Effector CD4-positive, alpha-beta T cell (primary cell): ENCODE results near the gene ELL3. TPM values are rescaled to one million over a fixed set of nuclear protein-coding genes. Genes with fewer than 3 reads are reported as not detected.
"Not testable (repeated sequence)": the region's sequence is repeated elsewhere in the genome, so short reads cannot be mapped to it uniquely, and the experiment has no call there.

ENCODE experiments used
- DNase-seq: peaks from one replicate; pipeline ENCODE4 v3.0.0-alpha.2; 2020
- total RNA-seq: gene quantifications from one replicate; lab custom pipeline; 2026; lab: John Stamatoyannopoulos, UW

The ELL3 gene, protein sequence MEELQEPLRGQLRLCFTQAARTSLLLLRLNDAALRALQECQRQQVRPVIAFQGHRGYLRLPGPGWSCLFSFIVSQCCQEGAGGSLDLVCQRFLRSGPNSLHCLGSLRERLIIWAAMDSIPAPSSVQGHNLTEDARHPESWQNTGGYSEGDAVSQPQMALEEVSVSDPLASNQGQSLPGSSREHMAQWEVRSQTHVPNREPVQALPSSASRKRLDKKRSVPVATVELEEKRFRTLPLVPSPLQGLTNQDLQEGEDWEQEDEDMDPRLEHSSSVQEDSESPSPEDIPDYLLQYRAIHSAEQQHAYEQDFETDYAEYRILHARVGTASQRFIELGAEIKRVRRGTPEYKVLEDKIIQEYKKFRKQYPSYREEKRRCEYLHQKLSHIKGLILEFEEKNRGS
- not detected for total RNA-seq

DNA sequence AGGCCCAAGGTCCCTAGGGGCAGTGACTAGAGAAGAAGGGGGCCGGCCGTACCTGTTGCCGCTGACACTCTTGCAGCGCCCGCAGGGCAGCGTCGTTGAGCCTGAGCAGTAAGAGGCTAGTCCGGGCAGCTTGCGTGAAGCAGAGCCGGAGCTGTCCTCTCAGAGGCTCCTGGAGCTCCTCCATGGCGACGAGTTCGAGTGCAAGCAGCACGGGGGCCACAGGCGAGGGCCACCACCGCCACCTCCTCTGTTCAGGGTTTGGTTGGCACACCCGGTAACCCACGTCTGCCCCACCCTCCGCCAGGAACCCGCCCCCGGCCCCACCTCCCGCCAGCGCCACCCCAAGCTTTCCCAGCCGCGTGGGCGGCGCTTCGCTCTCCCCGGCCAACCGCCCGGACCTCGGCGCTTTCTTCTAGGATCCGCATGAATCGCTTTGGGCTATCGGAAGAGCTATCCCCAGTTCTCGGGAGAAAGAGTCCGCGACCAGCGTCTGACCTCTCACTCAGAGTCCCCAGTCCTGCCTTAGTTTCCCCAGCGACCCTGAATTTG, at the start of gene ELL3:
Gene ELL3 (minus strand): TSS at position 249 of the 549 bp plus-strand sequence. CDS start 65 bp downstream, at position 184.
- DNase-seq = peak; percentile 66

DNA sequence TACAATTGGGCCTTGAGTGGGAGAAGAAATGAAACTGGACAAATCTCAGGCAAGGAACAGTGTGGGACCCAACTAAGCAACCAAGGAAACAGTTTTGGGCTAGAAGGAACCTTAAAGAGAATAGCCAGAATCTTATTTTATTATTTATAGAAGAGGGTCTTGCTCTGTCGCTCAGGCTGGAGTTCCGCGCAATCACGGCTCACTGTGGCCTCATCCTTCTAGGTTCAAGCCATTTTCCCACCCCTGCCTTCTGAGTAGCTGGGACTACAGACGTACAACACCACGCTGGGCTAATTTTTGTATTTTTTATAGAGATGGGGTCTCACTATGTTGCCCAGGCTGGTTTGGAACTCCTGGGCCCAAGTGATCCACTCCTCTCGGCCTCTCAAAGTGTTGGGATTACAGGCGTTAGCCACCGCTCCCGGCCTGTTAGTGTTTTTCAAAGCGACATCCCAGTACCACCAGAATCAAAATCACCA, 49.3 kb upstream of the ELL3 start:
- DNase-seq = no peak

DNA sequence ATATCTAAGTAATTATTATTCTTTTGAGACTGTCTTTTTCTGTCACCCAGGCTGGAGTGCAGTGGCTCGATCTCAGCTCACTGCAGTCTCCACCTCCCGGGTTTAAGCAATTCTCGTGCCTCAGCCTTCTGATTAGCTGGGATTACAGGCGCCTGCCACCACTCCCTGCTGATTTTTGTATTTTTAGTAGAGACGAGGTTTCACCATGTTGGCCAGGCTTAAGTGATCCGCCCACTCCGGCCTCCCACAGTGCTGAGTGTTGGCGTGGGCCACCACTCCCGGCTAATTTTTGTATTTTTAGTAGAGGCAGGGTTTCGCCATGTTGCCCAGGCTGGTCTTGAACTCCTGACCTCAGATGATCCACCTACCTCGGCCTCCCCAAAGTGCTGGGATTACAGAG, 48.5 kb upstream of the ELL3 start:
- DNase-seq = not testable (repeated sequence)

DNA sequence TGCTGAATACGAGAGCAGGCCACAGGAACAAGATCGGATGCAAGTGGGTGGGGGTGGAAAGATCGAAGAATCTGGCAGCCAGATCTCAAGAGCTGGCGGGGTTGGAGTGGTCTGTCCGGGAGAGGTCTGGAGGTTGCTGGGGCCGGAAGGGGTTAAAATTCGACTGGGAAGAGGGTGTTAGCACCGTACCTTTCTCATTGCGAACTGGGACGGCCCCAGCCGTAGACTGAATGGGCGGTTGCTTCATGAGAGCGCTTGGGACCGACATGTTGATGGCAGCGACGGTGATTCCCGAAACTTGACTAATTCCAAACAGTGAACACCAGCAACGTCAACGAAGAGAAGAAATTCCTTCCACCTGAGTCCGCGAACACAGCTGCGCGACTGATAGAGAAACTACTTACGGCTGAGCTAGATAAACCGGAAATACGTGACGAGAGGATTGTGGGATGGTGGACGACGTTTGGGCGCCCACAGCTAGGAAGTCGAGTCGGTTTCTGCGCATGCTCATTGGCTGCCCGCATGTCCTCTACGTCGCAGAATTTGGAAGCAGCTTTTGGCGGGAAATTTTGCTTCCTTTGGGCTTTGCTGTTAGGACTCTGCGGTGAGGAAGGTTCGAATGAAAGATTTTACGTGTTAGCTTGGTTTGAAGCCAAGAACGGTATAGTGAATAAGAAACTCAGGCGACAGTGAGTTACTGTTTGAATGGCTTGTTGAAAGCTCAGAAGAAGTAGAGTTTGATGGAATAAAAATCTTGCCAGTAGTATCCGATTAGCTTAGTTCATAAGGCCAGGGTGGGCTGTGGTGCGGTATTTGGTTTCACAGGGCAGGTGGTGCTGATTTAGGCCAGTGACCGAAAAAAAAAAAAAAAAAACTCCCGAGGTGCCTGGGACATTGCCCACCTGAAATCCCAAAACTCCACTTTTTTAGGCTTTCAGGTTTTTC, 47.8 kb upstream of the ELL3 start, which contains the start of gene MFAP1:
Gene MFAP1 (minus strand): TSS at position 389 of the 945 bp plus-strand sequence. CDS start 121 bp downstream, at position 268.
- DNase-seq = peak; percentile 90

DNA sequence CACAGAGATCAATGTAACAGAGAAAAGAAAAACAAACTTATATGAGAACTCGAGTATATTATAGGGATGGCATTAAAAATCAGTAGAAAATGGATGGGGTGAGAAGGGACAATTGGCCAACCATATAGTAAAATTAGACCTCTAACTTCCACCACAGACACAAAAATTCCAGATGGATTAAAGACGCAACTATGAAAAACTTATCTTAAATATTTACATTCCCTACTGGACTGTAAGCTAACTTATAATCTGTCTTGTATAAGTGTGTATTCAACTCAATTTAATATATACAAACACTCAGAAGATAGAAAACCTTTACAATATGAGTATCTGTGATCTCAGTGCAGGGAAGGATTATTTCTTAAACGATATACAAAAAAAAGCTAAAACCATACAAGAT, 44.7 kb upstream of the ELL3 start:
- no peak for DNase-seq

DNA sequence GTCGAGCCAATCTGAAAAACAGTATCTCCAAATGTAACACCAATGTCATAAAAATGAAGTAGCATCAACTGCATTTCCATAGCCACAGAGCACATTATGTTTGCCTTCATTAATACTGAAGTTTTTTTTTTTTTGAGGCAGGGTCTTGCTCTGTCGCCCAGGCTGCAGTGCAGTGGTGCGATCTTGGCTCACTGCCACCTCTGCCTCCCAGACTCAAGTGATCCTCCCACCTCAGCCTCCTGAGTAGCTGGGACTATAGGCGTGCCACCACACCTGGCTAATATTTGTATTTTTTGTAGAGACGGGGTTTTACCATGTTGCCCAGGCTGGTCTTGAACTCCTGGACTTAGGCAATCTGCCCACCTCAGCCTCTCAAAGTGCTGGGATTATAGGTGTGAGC, 38.3 kb upstream of the ELL3 start:
- not testable (repeated sequence) for DNase-seq

DNA sequence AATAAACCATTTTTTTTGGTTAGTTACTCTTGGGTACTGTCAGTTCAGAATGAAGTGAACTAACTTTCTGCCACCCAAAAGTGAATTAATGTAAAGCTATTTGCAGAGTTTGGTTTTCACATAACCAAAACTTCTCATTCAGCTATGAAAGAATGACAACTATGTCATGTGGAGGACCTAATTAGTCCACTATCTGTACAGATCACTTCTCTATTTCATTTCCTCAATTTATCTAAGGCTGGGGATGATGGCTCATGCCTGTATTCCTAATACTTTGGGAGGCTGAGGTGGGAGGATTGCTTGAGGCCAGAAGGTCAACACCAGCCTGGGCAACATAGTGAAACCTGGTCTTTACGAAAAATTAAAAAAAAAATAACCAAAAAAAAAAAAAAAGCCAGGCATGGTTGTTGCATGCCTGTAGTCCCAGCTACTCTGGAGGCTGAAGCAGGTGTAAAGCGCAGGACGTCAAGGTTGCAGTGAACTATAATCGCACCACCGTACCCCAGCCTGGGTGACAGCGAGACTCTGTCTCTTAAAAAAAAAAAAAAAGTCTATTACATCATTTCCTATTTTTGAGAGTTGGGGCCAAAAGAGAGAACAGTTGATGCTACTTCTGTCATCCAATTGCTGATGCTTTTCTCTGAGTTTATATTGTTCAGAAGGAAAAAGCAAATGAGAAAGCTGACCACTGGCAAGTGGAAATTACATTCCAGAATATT, 32.4 kb upstream of the ELL3 start:
- DNase-seq = no peak

DNA sequence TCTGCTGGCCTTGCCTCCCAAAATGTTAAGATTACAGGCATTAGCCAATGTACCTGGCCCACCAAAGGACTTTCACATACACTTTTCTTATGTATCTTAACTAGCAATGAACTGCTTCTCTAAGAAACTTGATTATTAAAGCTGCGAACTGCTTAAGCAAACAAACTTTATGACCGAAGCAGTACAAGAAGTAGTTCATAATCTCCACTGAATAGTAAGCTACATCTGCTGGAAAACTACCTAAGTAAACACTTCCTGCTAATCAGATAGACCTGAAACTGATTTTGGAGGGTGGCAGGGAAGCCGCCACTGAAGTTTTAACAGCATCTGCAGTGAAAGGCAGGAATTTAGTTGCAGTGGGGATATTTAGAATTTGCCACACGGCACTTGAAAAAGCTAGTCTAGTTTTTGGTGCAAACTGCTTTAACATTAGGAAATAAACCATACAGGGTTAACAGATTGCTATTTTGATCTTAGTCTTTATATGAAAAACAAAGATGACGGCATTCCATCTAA, 31.7 kb upstream of the ELL3 start:
- DNase-seq = no peak

DNA sequence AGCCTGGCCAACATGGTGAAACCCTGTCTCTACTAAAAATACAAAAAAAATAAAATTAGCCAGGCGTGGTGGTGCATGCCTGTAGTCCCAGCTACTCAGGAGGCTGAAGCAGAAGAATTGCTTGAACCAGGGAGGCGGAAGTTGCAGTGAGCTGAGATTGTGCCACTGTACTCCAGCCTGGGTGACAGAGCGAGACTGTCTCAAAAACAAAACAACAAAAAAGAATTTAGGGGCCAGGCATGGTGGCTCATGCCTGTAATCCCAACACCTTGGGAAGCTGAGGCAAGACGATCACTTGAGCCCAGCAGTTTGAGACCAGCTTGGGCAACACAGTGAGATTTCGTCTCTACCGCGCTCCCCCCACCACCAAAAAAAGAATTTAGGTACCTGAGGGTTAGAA, 25.9 kb upstream of the ELL3 start:
- not testable (repeated sequence) for DNase-seq

DNA sequence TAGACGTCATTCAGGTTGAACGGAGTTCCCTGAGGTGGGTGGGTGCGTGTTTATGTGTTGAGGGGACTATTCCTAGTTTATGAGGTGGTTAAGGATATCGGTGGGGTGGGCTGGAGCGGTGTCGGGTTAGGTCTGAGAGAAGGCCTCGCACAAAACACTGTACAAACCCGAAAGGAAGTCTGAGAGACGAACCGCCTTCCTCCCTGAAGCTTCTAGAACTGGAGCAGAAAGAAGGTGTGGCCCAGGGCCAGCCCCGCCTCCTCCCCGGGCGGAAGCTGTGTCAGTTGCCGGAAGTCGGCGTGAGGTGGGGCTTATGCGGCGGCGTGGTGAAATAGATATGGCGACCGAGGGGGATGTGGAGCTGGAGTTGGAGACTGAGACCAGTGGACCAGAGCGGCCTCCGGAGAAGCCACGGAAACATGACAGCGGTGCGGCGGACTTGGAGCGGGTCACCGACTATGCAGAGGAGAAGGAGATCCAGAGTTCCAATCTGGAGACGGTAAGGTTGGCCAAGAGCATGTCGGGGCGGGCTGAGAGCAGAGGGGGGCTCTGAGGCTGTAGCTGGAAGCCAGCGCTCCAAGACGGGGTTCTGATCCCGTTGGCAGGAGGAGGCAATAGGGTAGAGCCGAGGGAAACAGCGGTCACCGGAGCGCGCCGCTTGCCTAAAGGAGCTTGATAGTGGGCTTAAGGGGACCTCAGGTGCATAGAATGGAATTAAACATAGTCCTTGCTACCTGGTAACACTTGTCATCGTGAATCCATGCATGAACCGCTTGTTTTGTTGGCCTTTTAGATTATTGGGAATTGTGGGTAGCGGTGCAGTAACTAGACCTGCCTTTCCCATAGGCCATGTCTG, 23.7 kb upstream of the ELL3 start, which contains the start of gene HYPK:
Gene HYPK (plus strand): TSS at position 314 of the 856 bp plus-strand sequence. CDS start 24 bp downstream, at position 338.
- DNase-seq = peak; percentile 87

DNA sequence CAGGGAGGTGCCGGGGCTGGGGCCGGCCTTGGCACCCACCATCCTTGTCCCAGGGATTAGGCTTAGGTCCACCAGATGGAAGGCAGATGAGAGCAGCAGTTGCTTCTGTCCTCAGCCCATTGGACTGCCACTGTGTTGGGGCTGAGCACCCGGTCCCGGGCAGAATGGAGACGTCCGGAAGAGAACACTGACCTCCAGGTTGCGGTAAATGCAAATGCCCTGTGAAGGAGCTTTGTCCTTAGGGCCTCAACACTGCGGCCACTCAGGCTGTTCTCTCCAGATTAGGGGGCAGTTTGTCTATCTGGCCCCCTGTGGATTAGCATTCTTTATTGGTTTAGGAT, 23.1 kb upstream of the ELL3 start, which contains the start of gene SERINC4:
Gene SERINC4 (minus strand): TSS at position 276 of the 341 bp plus-strand sequence. CDS start 234 bp downstream, at position 42.
- no peak for DNase-seq

DNA sequence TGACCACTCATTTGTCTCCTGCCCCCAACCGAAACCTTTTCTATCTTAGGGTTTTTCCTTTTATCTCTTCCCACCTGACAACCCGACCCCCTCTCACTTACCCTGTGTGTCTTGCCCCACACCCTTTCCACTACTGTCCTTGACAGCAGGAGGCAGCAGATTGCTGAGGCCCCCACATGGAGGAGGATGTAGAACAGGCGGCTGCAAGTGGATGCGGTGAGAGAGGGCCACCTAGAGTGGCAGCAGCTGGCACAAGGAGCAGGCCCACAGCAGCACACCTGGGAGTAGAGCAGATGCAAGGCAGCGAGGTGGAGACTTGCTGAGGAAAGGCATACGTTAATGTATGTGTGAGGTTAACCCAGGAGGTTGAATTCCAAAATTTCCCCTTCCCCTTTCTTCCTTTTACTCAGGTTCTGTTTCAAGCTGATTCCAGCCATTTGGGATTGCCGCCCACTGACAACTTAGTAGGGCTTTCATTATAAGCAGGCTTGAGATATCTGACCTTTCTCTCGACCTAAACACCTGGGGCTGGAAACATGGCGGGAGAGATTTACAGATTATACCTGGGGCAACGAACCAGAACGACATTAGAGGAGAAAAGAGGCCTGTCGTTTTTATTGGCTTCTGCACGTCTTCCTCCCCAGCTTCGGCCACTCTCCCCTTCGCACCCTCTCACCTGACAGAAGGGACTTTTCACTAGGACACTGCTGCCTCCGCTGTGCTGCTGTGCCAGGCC, 22.6 kb upstream of the ELL3 start:
- DNase-seq = no peak

DNA sequence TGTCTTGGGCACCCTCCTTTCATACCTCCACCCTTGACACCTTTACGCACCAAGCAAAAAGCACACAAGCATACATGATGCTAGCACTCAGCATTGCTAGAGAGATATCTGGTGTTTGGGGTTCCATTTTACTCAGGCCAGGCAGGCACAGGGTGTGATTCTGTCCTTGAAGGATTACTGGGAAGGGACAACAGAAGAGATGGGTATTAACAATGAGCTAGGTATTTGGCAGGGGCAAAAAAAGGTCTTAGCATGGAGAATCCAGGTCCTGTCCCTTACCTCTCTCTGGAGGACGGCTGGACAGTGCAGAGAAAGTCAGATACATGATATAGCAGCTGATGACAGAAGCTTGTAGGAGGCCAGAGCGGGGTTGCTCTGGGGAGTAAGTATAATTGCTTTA, 19.8 kb upstream of the ELL3 start:
- no peak for DNase-seq

DNA sequence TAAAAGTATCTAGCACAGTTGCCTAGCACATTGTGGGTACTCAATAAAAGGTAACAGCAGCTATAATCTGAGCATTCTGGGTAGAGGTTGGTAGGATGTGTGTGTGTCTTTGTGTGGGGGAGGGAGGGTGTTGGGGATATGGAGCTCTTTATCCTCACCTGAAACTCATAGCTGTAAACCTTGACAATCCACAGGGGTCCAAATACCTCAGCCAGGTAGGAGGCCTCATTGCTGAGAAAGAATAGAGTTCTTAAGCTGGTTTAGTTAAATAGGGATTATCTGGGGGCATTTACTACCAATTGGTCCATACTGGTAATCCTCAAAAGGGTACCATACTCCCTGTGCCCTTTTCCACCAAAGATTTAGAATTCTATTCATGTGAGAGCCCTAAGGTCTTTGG, 19.2 kb upstream of the ELL3 start:
- no peak for DNase-seq

DNA sequence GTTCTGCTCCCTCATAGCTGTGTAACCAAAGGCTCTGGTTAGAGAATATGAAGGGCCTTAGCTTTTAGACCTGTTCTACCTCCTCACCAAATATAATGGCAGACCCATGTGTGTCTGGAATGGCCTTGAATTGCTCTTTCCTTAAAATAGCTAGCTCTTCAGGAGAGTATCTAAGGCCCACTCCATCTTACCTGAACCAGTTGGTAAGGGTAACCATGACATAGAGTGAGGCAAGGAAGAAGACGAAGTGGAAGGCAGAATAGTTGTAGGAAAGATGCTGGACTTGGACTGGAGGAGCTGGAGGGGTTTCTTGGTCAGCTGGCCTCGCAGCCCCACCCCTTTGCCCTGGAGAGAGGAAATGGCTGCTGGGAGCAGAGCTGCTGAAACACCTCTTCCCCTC, 18.4 kb upstream of the ELL3 start:
- no peak for DNase-seq

DNA sequence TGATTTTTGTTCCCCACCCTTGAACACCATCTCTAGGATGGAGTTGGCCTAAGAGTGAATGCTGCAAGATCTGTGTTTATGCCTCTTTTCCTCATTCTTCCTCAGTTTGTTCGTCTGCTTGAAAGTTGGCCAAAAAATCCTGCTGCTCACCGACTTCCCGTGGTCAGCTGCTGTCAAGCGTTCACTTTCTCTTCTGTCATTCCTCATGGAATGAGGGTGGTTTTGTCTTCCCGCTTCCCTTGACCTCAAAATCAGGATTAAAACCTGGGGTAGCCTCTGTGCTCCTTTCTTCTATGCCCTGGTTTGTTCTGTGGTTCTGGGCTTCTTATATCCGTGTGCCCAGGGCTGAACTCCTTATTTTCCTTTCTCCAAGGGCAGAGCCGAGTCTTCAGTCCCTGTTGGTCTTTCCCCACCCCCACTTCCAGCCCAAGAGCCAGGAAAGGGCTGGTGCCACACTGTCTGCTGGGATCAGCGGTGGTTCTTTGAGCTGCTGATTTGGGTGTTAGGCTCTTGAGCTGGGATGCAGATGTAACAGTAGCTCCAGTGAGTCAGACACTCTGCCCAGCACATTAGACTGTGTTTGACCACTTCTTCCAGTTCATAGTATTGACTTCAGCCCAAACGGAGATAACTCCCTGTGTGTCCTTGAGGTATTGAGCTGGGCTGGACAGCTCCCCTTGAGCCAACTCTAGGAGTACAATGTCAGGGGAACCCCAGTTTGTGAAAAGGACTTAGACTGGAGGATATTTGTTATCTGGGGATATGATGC, 17.7 kb upstream of the ELL3 start:
- DNase-seq = no peak

DNA sequence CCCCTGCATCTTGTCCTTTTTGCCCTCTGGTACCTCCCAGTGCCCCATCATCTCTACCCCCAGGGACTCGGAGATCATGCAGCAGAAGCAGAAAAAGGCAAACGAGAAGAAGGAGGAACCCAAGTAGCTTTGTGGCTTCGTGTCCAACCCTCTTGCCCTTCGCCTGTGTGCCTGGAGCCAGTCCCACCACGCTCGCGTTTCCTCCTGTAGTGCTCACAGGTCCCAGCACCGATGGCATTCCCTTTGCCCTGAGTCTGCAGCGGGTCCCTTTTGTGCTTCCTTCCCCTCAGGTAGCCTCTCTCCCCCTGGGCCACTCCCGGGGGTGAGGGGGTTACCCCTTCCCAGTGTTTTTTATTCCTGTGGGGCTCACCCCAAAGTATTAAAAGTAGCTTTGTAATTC, 16.9 kb upstream of the ELL3 start:
- DNase-seq = no peak

DNA sequence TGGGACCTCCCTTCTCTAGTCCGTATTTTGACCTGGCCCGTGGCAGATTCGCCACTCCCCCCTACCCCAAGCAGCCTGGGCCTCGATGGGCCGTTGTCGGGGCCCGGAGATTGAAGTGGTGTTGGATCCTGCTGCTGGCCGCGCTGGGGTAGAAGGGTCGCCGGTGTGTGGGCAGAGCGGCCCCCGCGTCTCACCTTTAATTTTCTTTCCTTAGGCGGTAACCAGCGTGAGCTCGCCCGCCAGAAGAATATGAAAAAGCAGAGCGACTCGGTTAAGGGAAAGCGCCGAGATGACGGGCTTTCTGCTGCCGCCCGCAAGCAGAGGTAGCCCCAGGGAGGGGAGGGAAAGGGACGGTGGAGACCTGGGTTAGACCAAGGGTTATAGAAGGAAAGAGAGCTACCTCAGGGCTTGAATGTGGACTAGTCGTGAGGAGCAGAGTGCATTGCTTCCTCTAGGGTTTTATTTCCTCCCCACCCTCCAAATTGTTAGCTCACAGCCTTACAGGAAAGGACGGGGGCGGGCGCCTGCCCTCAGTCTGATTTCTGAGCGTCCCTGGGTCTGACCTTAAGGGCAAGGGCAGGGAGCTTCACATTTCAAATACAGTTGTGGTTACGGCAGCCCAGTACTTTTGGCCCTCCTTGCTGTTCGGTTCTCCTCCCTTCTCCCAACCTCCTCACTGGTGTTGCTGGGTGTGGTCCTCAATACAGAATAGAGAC, 16.2 kb upstream of the ELL3 start:
- DNase-seq = no peak
